Activated CD4-positive, alpha-beta T cell treated with anti-CD3 and anti-CD28 coated beads, Interleukin-2, amount 50 U/mL, for 16 hours (primary cell): ENCODE results near the gene TMC5.
A peak's percentile ranks its signal among the peaks of the same experiment; 100 is the strongest.

Source experiments
- DNase-seq: peaks from one replicate; pipeline ENCODE4 v3.0.0-alpha.2; 2020

Gene TMC5

DNA sequence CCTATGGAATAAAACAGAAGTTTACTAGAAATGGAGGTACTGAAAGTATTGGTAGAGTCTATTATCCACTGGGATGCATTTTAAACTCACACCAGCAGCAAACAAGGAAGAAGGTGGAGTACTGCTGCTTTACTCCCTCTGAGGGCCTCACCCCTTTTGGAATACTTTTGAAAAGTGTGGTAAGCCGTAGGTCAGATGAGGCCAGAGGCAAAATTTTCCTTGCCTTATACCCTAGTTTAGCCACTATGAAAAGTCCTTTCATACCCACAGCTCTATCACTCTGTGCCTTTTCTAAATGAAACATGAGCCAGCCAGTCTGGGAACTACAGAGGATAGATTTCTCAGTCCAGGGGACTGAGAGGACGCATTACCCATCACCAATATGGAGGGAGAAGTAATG, 90.2 kb downstream of the TMC5 start:
- DNase-seq: no peak

GRCh38 chr16:19512297-19512696, 94.6 kb downstream of the TMC5 start:
- no peak for DNase-seq

DNA sequence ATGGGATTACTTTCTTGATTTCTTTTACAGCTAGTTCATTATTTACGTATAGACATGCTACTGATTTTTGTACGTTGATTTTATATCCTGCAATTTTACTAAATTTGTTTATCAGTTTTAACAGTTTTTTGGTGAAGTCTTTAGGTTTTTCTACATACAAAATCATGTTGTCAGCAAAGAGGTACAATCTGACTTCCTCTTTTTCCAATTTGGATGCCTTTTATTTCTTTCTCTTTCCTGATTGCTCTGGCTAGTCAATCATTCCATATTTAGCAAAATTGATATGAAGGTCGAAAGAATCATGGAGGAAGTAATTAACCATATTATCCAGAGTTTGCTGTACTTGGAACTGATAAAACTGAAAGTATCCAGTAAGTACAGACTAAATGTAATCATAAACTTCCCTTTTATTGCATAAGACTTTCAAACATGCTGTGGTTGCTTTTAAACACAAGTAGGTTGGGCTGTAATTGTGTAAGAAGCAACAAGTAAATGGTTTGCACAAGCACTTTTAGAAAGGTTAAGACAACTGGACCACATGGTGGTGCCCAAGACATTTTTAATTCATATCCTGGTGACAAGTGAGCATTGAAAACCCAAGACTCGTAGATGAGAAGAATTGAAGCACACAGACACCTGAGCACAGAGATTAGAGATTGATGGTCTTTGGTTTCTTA, 95.8 kb downstream of the TMC5 start:
- DNase-seq: no peak

DNA sequence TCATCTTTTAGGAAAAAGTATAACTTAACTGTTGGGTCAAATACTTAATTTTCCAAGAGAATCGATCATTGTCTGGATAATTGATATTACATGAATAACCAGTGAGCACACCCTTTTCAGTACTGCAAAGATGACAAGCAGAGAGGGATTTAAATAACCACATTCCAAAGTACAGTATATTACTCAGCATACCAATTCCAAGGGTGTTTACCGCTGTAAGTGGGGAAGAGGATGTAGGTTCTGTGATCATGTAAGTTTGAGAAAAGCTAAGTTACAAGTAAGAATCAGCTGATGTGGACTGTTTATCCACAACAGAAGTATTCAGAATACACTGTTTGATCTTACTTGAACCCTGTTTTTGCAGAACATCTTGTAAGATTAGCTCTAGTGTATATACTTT, 98.1 kb downstream of the TMC5 start:
- DNase-seq: no peak

DNA sequence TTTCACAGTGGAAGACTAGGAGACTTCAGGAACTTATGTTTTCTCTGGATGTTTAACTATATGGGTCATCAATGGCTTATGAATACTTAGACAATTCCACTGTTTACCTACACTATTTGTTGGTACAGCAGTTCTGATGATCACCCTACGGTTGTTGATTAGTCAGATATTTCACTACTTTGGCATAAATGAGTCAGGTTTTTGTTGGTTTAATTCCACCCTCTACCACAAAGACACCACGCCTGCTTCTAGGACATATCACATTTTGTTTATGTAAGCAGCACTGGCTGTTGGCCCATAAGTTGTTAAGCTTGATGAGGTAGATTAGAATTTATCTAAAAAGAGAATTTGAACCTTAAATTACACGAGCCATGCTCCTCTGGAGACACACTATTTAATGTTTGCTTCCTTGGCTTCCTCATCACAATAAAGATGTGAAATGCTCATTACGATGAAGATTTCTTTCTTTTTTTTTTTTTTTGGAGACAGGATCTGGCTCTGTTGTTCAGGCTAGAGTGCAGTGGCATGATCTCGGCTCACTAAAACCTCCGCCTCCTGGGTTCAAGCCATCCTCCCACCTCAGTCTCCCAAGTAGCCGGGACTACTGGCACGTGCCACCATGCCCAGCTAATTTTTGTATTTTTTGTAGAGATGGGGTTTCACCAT, 99.9 kb downstream of the TMC5 start:
- peak; percentile 79 for DNase-seq

GRCh38 chr16:19518388-19518787, 100.7 kb downstream of the TMC5 start:
- DNase-seq: no peak

DNA sequence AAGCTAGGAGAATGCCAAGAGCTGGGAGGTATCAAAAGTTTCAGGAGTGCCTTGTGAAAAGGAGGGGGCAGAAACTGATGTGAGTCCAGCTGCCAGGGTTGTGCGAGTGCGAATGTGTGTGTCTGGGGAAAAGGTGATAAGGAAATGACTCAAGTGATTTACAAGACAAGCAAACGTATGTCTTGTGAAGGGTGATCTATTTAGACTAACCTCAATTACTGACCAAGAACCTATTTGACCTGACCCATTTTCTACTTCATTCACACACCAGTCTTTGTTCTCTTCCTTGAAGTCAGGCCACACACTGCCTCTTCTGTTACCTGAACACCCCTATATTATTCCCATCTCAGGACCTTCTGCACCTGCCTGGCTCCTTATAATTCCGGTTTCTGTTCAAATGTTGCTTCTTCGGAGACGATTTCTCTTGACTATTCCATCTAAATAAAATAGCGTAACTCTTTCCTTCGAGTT, 103.2 kb downstream of the TMC5 start:
- DNase-seq: peak; percentile 42

GRCh38 chr16:19521471-19522396, 104.1 kb downstream of the TMC5 start, which contains the start of gene GDE1:
GDE1 (minus strand) TSS chr16:19522098; CDS start chr16:19521964, 134 bp downstream.
- DNase-seq: peak; percentile 96

GRCh38 chr16:19522397-19522732, 104.7 kb downstream of the TMC5 start:
- DNase-seq: no peak

DNA sequence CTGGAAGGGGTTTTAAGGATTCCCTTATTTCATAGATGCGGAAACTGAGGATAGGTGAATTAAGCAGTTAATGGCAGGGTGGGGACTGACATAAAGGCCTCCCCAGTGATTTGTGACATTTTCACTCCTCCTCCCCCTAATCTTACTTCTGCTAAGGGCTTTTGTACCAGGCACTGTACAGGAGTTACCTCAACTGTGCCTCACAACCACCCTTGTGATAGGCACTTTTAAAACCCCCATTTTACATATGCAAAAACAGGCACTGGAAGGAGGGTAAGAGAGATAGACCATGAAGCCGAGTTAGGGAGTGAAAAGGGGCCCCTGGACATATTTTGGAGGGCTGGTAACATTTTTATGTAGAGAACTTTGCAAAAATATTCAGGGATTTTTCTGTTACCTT, 105.1 kb downstream of the TMC5 start:
- DNase-seq: no peak

- no peak for DNase-seq
Measured at GRCh38 chr16:19523184-19523558, 105.5 kb downstream of the TMC5 start.

GRCh38 chr16:19523559-19524355, 106.1 kb downstream of the TMC5 start, which contains the start of gene CCP110:
CCP110 (plus strand) TSS chr16:19523942; CDS start chr16:19527882, 3,940 bp downstream.
- DNase-seq: peak; percentile 97

DNA sequence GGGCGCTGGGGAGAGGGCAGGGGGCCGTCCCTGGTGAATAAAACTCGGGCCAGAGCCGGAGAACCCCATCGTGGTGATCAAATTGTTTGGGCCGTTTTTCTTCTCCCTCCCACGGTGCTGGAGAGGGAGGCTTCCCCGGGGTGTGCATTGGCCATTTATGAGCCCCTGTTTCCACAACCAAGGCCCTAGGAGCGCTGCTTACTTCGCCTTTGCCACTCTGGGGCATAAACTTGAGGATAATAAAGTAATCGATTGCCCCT, 106.6 kb downstream of the TMC5 start:
- DNase-seq: no peak

- DNase-seq: no peak
Measured at GRCh38 chr16:19524616-19525384, 107.1 kb downstream of the TMC5 start.

DNA sequence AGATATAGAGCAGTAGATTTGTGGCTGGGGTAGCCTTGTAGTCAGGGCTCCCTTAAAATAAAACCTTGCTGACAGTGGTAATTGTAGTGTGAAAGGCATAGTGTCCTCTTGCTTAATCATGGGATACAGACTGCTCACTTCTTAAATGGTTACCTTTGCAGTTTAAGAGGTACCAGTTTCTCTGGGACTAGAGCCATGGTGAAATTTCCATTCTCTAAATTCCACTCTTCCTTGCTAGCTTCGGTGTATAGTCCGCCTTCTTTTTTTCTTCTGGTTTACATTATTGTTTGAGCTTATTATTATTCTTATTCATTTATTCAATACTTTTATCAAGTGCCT, 107.7 kb downstream of the TMC5 start:
- no peak for DNase-seq

DNA sequence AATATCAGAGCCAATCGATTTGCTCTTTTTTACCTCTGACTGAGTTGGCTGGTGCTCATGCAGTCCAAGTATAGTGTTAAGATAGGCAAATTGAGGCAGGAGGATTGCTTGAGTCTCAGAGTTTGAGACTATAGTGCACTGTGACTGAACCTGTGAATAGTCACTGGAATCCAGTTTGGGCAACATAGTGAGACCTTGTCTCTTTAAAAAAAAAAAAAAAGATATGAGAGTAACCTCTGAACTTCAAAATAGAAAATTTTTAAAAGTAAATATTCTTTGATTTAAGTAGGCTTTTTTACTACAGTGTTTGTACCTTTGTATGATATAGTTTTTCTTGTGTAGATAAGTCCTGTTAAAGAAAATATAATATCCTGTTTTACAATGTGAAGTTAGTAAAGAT, 109.5 kb downstream of the TMC5 start:
- DNase-seq: no peak

DNA sequence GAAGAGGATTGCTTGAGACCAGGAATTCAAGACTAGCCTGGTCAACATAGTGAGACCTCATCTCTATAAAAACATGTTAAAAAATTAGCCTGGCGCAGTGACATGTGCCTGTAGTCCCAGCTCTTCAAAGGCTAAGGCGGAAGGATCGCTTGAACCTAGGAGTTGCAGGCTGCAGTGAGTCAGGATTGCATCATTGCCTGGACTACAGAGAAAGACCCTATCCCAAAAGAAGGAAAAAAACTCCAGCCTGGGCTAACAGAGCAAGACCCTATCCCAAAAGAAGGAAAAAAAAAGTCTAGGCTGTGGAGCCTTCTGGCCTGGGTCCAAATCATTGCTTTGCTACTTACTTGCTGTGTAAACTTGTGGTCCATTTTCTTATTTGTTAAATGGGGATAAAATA, 111.0 kb downstream of the TMC5 start:
- DNase-seq: no peak

- no peak for DNase-seq
Measured at GRCh38 chr16:19532601-19533000, 114.9 kb downstream of the TMC5 start.

- DNase-seq: no peak
Measured at GRCh38 chr16:19540241-19540970, 122.7 kb downstream of the TMC5 start.

GRCh38 chr16:19542138-19542821, 124.6 kb downstream of the TMC5 start:
- DNase-seq: no peak
